GM06990 (cell line): Measurements from ENCODE around the gene TERB1.

Experiments
- DNase-seq: peaks from one replicate; pipeline ENCODE4 v3.0.0-alpha.2; 2011; ENCODE audit not compliant: insufficient read length; ENCODE audit errors: extremely low read depth
- H3K27me3 ChIP-seq: replicated peaks from 2 replicates; pipeline ENCODE4 v1.6.0; 2011; ENCODE audit warnings: low read length; ENCODE audit not compliant: control insufficient read depth, insufficient read depth
- H3K36me3 ChIP-seq: 2 replicates; pipeline ENCODE4 v1.5.1; 2011; ENCODE audit warnings: low read length; ENCODE audit not compliant: control insufficient read depth, insufficient read depth
- H3K4me3 ChIP-seq: replicated peaks from 2 replicates; pipeline ENCODE4 v1.5.1; 2011; ENCODE audit warnings: low read depth, mild to moderate bottlenecking, control low read depth, low read length
- TF ChIP-seq, protein P1 (sequence below): IDR thresholded peaks from 2 replicates; pipeline ENCODE4 v1.5.1; 2011; ENCODE audit warnings: low read length, control low read depth, mild to moderate bottlenecking, inconsistent platforms; ENCODE audit not compliant: insufficient read depth, poor library complexity, severe bottlenecking

The TERB1 gene

GRCh38 chr16:66712512-66712911 is 88.9 kb downstream of the TERB1 start:
- TF ChIP-seq, protein P1, sequence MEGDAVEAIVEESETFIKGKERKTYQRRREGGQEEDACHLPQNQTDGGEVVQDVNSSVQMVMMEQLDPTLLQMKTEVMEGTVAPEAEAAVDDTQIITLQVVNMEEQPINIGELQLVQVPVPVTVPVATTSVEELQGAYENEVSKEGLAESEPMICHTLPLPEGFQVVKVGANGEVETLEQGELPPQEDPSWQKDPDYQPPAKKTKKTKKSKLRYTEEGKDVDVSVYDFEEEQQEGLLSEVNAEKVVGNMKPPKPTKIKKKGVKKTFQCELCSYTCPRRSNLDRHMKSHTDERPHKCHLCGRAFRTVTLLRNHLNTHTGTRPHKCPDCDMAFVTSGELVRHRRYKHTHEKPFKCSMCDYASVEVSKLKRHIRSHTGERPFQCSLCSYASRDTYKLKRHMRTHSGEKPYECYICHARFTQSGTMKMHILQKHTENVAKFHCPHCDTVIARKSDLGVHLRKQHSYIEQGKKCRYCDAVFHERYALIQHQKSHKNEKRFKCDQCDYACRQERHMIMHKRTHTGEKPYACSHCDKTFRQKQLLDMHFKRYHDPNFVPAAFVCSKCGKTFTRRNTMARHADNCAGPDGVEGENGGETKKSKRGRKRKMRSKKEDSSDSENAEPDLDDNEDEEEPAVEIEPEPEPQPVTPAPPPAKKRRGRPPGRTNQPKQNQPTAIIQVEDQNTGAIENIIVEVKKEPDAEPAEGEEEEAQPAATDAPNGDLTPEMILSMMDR = no peak
- H3K27me3 ChIP-seq = no peaks in the 10 kb centered on the region
- H3K4me3 ChIP-seq = no peak overlapping the region
- DNase-seq = no peak
- no peaks in the 10 kb centered on the region for H3K36me3 ChIP-seq

DNA sequence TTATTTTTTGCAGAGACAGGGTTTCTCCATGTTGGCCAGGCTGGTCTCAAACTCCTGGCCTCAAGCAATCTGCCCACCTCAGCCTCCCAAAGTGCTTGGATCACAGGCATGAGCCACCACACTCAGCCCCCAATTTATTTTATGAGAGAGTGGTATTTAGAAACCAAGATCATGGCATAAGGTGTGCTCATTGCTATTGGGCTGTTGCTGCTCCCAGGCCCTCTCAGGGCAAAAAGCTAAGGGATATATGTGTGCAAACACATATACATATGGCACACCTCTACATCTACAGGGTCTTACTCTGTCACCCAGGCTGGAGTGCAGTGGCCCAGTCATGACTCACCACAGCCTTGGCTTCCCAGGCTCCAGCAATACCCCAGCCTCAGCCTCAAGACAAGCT is 89.8 kb downstream of the TERB1 start:
- H3K4me3 ChIP-seq = no peak overlapping the region
- TF ChIP-seq, protein P1 = no peak
- no peaks in the 10 kb centered on the region for H3K36me3 ChIP-seq
- DNase-seq = no peak
- H3K27me3 ChIP-seq = no peaks in the 10 kb centered on the region

DNA sequence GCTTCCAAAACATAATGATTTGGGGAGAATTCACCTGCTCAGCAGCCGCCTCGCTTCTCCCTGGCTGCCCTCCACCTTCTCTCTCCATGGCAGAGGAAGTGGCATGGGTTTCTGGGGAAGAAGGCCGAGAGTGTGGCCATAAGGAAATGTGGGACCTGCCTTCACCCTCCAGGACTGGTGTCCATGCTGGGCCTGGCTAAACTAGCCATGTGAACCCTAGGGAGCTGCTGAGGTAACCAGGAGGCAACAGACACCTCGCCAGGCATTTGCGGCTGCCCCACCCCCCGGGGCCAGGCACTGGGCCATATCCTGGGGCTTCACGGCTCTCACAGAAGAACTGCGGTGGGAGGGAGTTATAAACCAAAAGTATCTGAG is 94.9 kb downstream of the TERB1 start:
- DNase-seq = no peak
- Histone ChIP-seq H3K36me3 (no peaks in the 10 kb centered on the region), H3K27me3 (no peaks in the 10 kb centered on the region; the same call in none of the 2 replicates), H3K4me3 (no peak overlapping the region)
- TF ChIP-seq, protein P1 = no peak

- TF ChIP-seq, protein P1 = no peak
- Histone ChIP-seq H3K36me3 (no peaks in the 10 kb centered on the region), H3K27me3 (no peaks in the 10 kb centered on the region; the same call in none of the 2 replicates), H3K4me3 (no peak overlapping the region)
- no peak for DNase-seq
These were observed 95.4 kb downstream of the TERB1 start for GRCh38 chr16:66705790-66706505.
